Adipose tissue (tissue), 3 donors: ENCODE data around the gene HOXA6. TPM values are rescaled to one million over a fixed set of nuclear protein-coding genes. Genes with fewer than 3 reads are reported as not detected.

Experiments
- H3K27ac ChIP-seq: one replicate; pipeline ENCODE4 v1.5.1; 2013; ENCODE audit warnings: low read depth, low read length
- WGBS, 3 donors: extraction: QIAGEN DNeasy Blood & Tissue Kit; methylation state at CpG; one replicate each; pipeline ENCODE4 v1.1.7; 2013; 5-methylcytosine and 5-hydroxymethylcytosine counted together
- polyA plus RNA-seq, 3 donors: library from polyadenylated mRNA; stranded (reverse); fragments of 200-250 nt; gene quantifications; one replicate each; pipeline ENCODE4 v1.2.3, GENCODE V29; 2013
- donor health status: healthy with polysubstance abuse.
- donor health status: Bipolar disorder and iron deficiency.
- donor health status: healthy.

The HOXA6 gene
- polyA plus RNA-seq, 3 donors, result 0.39 to 3.6 (median 1.5) TPM

- H3K27ac ChIP-seq, result no peak overlapping the region
- WGBS, 3 donors, result 1 to 3% (median 2%) methylated on average over 63 of the region's 63 CpGs
Observed at GRCh38 chr7:27155816-27156507, 8.4 kb upstream of the HOXA6 start.

- H3K27ac ChIP-seq, result no peak overlapping the region
- 13 to 38% (median 24%) methylated on average over 48 of the region's 48 CpGs for WGBS, 3 donors
Observed at GRCh38 chr7:27154901-27155815, 7.6 kb upstream of the HOXA6 start.

GRCh38 chr7:27154369-27154768, 6.8 kb upstream of the HOXA6 start:
- no peak overlapping the region for H3K27ac ChIP-seq
- WGBS, 3 donors, result 27 to 66% (median 59%) methylated on average over 10 of the region's 10 CpGs

- WGBS, 3 donors, result 34 to 79% (median 78%) methylated on average over 3 of the region's 3 CpGs
- H3K27ac ChIP-seq, result no peak overlapping the region
Observed at GRCh38 chr7:27153526-27153925, 6.0 kb upstream of the HOXA6 start.

GRCh38 chr7:27152816-27153442, 5.4 kb upstream of the HOXA6 start:
- 15 to 32% (median 27%) methylated on average over 22 of the region's 22 CpGs for WGBS, 3 donors
- no peak overlapping the region for H3K27ac ChIP-seq

- WGBS, 3 donors, result 2 to 6% (median 5%) methylated on average over 50 to 51 of the region's 53 CpGs
Observed at GRCh38 chr7:27151931-27152815, 4.6 kb upstream of the HOXA6 start, which contains the start of gene HOXA3. HOXA3 (minus strand) TSS chr7:27152583; CDS start chr7:27110640, 41,943 bp downstream.

GRCh38 chr7:27151341-27151930, 3.9 kb upstream of the HOXA6 start:
- no peak overlapping the region for H3K27ac ChIP-seq
- WGBS, 3 donors, result 1 to 6% (median 4%) methylated on average over 27 of the region's 27 CpGs

More at GRCh38 chr7:27151931-27152815, 4.6 kb upstream of the HOXA6 start, which contains the start of gene HOXA3:
- no peak within 1 kb of the TSS for H3K27ac ChIP-seq

GRCh38 chr7:27150568-27151340, 3.2 kb upstream of the HOXA6 start:
- no peak overlapping the region for H3K27ac ChIP-seq
- WGBS, 3 donors, result 0 to 3% (median 1%) methylated on average over 48 to 58 of the region's 58 CpGs

GRCh38 chr7:27149842-27150567, 2.4 kb upstream of the HOXA6 start:
- 24 to 45% (median 37%) methylated on average over 13 of the region's 13 CpGs for WGBS, 3 donors
- H3K27ac ChIP-seq, result no peak overlapping the region

- no peak overlapping the region for H3K27ac ChIP-seq
- WGBS, 3 donors, result 16 to 38% (median 18%) methylated on average over 30 of the region's 30 CpGs
Observed at GRCh38 chr7:27148756-27149641, 1.4 kb upstream of the HOXA6 start.

GRCh38 chr7:27148031-27148755, 619 bp upstream of the HOXA6 start:
- H3K27ac ChIP-seq, result peak overlapping the region; percentile 7
- 7 to 23% (median 12%) methylated on average over 28 of the region's 28 CpGs for WGBS, 3 donors

- H3K27ac ChIP-seq, result no peak overlapping the region
- 38 to 74% (median 62%) methylated on average over 5 of the region's 5 CpGs for WGBS, 3 donors
Observed at GRCh38 chr7:27146491-27147198, 929 bp downstream of the HOXA6 start.

- H3K27ac ChIP-seq, result no peak overlapping the region
Observed at GRCh38 chr7:27145914-27146412, 1.6 kb downstream of the HOXA6 start.

More at GRCh38 chr7:27145914-27146412, 1.6 kb downstream of the HOXA6 start:
- WGBS, 3 donors, result 25 to 79% (median 60%) methylated on average over 11 of the region's 11 CpGs
